Neural progenitor cell (in vitro differentiated cells): ENCODE results near the gene PPP1R16B. TPM values are rescaled to one million over a fixed set of nuclear protein-coding genes. Genes with fewer than 3 reads are reported as not detected.

Experiments
- DNase-seq: peaks from one replicate; pipeline ENCODE4 v3.0.0-alpha.2; 2016; ENCODE audit warnings: low spot score
- H2AFZ ChIP-seq: fragments of 200-600 bp; sonication (generic); replicated peaks from 2 replicates; pipeline ENCODE4 v1.6.1; 2016; ENCODE audit warnings: antibody characterized with exemption
- H3F3A ChIP-seq: fragments of 200-600 bp; sonication (generic); 2 replicates; pipeline ENCODE4 v1.6.1; 2016; ENCODE audit warnings: antibody characterized with exemption, low read depth
- H3K27ac ChIP-seq: fragments of 200-600 bp; sonication (generic); 2 replicates; pipeline ENCODE4 v1.5.1; 2016; ENCODE audit warnings: mild to moderate bottlenecking
- H3K27me3 ChIP-seq: fragments of 200-600 bp; sonication (generic); 2 replicates; pipeline ENCODE4 v1.6.1; 2016; ENCODE audit warnings: mild to moderate bottlenecking, moderate library complexity
- H3K36me3 ChIP-seq: fragments of 200-600 bp; sonication (generic); 2 replicates; pipeline ENCODE4 v1.5.1; 2016
- H3K4me1 ChIP-seq: fragments of 200-600 bp; sonication (generic); 2 replicates; pipeline ENCODE4 v1.6.1; 2016; ENCODE audit warnings: mixed run types
- H3K4me2 ChIP-seq: fragments of 200-600 bp; sonication (generic); 2 replicates; pipeline ENCODE4 v1.6.1; 2016
- H3K4me3 ChIP-seq: fragments of 200-600 bp; sonication (generic); 2 replicates; pipeline ENCODE4 v1.5.1; 2016
- H3K79me2 ChIP-seq: fragments of 200-600 bp; sonication (generic); 2 replicates; pipeline ENCODE4 v1.6.1; 2016; ENCODE audit warnings: low read depth
- H3K9ac ChIP-seq: fragments of 200-600 bp; sonication (generic); 2 replicates; pipeline ENCODE4 v1.6.1; 2016
- H3K9me3 ChIP-seq: fragments of 200-600 bp; sonication (generic); 2 replicates; pipeline ENCODE4 v1.5.1; 2016; ENCODE audit warnings: low read depth
- H4K20me1 ChIP-seq: fragments of 200-600 bp; sonication (generic); 2 replicates; pipeline ENCODE4 v1.6.1; 2016; ENCODE audit warnings: low read depth
- H3K27ac Mint-ChIP-seq: 3 replicates; pipeline ENCODE4 v1.8.0; 2021; ENCODE audit warnings: mixed read lengths
- H3K27me3 Mint-ChIP-seq: 2 replicates; pipeline ENCODE4 v1.8.0; 2022; ENCODE audit warnings: low read depth, mild to moderate bottlenecking, inconsistent platforms, moderate library complexity, mixed read lengths; ENCODE audit not compliant: insufficient read depth
- H3K36me3 Mint-ChIP-seq: 3 replicates; pipeline ENCODE4 v1.8.0; 2021; ENCODE audit warnings: mixed read lengths
- H3K4me1 Mint-ChIP-seq: 3 replicates; pipeline ENCODE4 v1.8.0; 2021; ENCODE audit warnings: mixed read lengths
- H3K4me3 Mint-ChIP-seq: 3 replicates; pipeline ENCODE4 v1.8.0; 2021; ENCODE audit warnings: mild to moderate bottlenecking, moderate library complexity, mixed read lengths
- H3K9me3 Mint-ChIP-seq: 3 replicates; pipeline ENCODE4 v1.8.0; 2020; ENCODE audit warnings: mixed read lengths
- EZH2 ChIP-seq: fragments of 200-600 bp; sonication (generic); IDR thresholded peaks from 2 replicates; pipeline ENCODE4 v1.6.1; 2017; ENCODE audit warnings: antibody characterized with exemption, mild to moderate bottlenecking, moderate library complexity
- EZH2phosphoT487 ChIP-seq: fragments of 200-600 bp; sonication (generic); IDR thresholded peaks from 2 replicates; pipeline ENCODE4 v1.6.1; 2017; ENCODE audit warnings: antibody characterized with exemption
- total RNA-seq: library from RNA; depleted of rRNA; stranded (reverse); fragments of >200 nt; gene quantifications from 2 replicates; pipeline ENCODE4 v1.2.3, GENCODE V29; 2015; ENCODE audit warnings: low replicate concordance
- TF ChIP-seq, protein P1 (sequence below): fragments of 200-600 bp; sonication (generic); IDR thresholded peaks from 2 replicates; pipeline ENCODE4 v1.5.1; 2017; ENCODE audit warnings: antibody characterized with exemption, mild to moderate bottlenecking

PPP1R16B gene
- total RNA-seq, 1 donor from 2014 or later, result 0.95 TPM

DNA sequence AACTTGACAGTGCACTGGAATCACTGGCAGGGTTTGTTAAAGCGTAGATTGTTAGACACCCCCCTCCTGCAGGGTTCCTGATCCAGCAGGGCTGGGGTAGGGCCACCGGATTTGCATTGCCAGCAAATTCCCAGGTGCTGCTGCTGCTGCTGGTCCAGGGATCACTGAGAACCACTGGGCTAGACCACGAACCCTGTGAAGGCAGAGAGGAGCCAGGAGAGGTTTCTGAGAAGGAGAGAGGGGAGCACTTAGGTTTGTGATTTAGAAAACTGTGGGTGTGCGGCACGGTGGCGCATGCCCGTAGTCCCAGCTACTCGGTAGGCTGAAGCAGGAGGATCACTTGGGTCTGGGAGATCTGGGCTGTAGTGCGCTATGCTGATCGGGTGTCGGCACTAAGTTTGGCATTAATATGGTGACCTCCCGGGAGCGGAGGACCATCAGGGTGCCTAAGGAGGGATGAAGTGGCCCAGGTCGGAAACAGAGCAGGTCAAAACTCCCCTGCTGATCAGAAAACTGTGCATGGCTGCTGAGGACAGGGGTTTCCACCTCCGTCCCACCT, 67.1 kb downstream of the PPP1R16B start:
- Histone ChIP-seq H4K20me1 (no peaks in the 10 kb centered on the region), H3K9ac (no peak overlapping the region), H3K27me3 (no peaks in the 10 kb centered on the region), H3K4me1 (no peaks in the 10 kb centered on the region), H3K4me3 (no peak overlapping the region), H3K36me3 (no peaks in the 10 kb centered on the region), H3K4me2 (no peak overlapping the region), H2AFZ (no peak overlapping the region), H3F3A (no peaks in the 10 kb centered on the region), H3K79me2 (no peaks in the 10 kb centered on the region), H3K9me3 (no peaks in the 10 kb centered on the region), H3K27ac (no peak overlapping the region)
- H3K27ac Mint-ChIP-seq, result no peak overlapping the region
- TF ChIP-seq, protein P1, sequence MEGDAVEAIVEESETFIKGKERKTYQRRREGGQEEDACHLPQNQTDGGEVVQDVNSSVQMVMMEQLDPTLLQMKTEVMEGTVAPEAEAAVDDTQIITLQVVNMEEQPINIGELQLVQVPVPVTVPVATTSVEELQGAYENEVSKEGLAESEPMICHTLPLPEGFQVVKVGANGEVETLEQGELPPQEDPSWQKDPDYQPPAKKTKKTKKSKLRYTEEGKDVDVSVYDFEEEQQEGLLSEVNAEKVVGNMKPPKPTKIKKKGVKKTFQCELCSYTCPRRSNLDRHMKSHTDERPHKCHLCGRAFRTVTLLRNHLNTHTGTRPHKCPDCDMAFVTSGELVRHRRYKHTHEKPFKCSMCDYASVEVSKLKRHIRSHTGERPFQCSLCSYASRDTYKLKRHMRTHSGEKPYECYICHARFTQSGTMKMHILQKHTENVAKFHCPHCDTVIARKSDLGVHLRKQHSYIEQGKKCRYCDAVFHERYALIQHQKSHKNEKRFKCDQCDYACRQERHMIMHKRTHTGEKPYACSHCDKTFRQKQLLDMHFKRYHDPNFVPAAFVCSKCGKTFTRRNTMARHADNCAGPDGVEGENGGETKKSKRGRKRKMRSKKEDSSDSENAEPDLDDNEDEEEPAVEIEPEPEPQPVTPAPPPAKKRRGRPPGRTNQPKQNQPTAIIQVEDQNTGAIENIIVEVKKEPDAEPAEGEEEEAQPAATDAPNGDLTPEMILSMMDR, result no peak
- TF ChIP-seq EZH2phosphoT487, result no peak
- TF ChIP-seq EZH2, result no peak
- DNase-seq, result no peak
- no peaks in the 10 kb centered on the region for H3K9me3 Mint-ChIP-seq
- peaks cover 14% of the 10 kb centered on the region for H3K27me3 Mint-ChIP-seq
- no peaks in the 10 kb centered on the region for H3K36me3 Mint-ChIP-seq
- H3K4me3 Mint-ChIP-seq, result no peak overlapping the region
- no peaks in the 10 kb centered on the region for H3K4me1 Mint-ChIP-seq

DNA sequence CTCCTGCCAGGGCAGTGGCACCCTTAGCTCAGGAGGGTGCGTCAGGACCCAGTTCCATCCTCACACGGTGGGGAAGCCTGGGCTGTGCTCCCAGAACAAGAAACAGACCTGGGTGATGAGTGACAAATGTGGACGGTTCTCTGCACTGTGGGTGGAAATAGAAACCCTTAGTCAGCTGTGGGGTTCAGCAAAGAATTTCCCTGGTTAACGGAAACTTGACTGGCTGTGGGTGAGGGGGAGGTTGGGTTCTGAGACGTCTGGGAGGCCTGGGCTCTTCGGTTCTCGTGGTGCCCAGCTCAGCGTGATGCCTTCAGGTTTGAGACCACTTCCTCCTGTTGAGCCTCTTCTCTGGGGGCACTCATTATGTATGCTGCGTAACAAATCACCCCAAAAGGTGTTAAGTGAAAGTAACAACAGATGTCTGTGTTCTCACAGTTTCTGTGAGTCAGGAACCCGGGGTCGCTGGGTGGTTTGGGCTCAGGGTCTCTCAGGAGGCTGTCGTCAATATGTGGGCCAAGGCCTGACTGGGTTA, 67.6 kb downstream of the PPP1R16B start:
- H3K79me2 ChIP-seq, result no peaks in the 10 kb centered on the region
- H3K4me3 ChIP-seq, result no peak overlapping the region
- no peak overlapping the region for H3K27ac ChIP-seq
- peaks cover 14% of the 10 kb centered on the region for H3K27me3 Mint-ChIP-seq
- no peaks in the 10 kb centered on the region for H3K9me3 Mint-ChIP-seq
- H3K27ac Mint-ChIP-seq, result no peak overlapping the region
- H3K36me3 Mint-ChIP-seq, result no peaks in the 10 kb centered on the region
- H4K20me1 ChIP-seq, result peaks cover 2% of the 10 kb centered on the region
- H3K4me3 Mint-ChIP-seq, result no peak overlapping the region
- TF ChIP-seq EZH2, result no peak
- TF ChIP-seq EZH2phosphoT487, result no peak
- TF ChIP-seq, protein P1, result no peak
- no peak overlapping the region for H2AFZ ChIP-seq
- H3K9ac ChIP-seq, result no peak overlapping the region
- H3K36me3 ChIP-seq, result no peaks in the 10 kb centered on the region
- H3K4me1 Mint-ChIP-seq, result no peaks in the 10 kb centered on the region
- H3K27me3 ChIP-seq, result no peaks in the 10 kb centered on the region
- H3K4me1 ChIP-seq, result no peaks in the 10 kb centered on the region
- no peak overlapping the region for H3K4me2 ChIP-seq
- H3K9me3 ChIP-seq, result no peaks in the 10 kb centered on the region
- no peaks in the 10 kb centered on the region for H3F3A ChIP-seq
- DNase-seq, result no peak

DNA sequence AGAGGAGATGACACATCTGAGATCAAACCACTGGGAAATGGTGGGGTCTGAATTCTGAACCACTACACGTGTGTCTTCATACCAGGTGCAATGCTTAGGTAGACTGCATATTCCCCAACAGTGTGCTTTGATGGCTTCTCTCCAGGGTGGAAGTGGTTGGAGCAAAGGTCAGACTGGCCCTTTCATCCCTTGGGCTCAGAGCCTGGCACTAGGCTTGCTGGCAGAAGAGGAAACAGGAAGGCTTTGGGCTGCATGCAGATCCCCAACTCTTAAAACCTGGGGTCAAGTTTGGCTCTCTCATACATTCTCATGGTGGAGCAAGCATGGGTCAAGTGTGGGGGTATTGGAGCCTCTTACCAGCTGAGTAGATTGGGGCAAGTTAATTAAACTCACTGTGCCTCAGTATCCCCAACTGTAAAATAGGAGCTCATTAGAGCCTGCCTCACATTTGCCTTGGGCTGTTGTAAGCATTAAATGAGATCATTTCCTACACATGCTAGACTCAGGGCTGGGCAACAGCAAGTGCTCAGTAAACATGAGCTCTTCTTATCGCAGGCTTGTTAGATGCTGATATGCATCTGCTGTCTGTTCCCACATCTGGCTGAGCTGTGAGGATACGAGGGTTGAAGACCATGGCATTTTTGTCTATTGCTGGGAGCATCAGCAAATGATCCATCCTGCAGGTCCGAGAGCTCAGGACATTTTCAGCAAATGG, 69.1 kb downstream of the PPP1R16B start:
- peaks cover 16% of the 10 kb centered on the region for H3K27me3 Mint-ChIP-seq
- H4K20me1 ChIP-seq, result peaks cover 12% of the 10 kb centered on the region

More for the DNA sequence above, 69.1 kb downstream of the PPP1R16B start:
- Mint-ChIP-seq H3K27ac (no peak overlapping the region), H3K36me3 (no peaks in the 10 kb centered on the region), H3K9me3 (no peaks in the 10 kb centered on the region), H3K4me3 (no peak overlapping the region), H3K4me1 (no peaks in the 10 kb centered on the region)
- Histone ChIP-seq H3K79me2 (no peaks in the 10 kb centered on the region), H3K4me1 (no peaks in the 10 kb centered on the region), H3K4me2 (no peak overlapping the region), H3K27ac (no peak overlapping the region), H3K9me3 (no peaks in the 10 kb centered on the region), H3K27me3 (peaks cover 7% of the 10 kb centered on the region), H3K36me3 (no peaks in the 10 kb centered on the region), H3F3A (no peaks in the 10 kb centered on the region), H3K4me3 (no peak overlapping the region), H2AFZ (no peak overlapping the region), H3K9ac (no peak overlapping the region)
- no peak for DNase-seq
- TF ChIP-seq EZH2phosphoT487 (no peak), EZH2 (no peak)
- TF ChIP-seq, protein P1, result no peak
